BJ (cell line): Measurements from ENCODE around the gene CMTM1. TPM values are rescaled to one million over a fixed set of nuclear protein-coding genes. Genes with fewer than 3 reads are reported as not detected.

Source experiments
- CTCF ChIA-PET: fragments of 350-600 bp; formaldehyde crosslinking; extraction: SDS; loops from one replicate; lab custom pipeline; 2021; ENCODE audit warnings: antibody characterized with exemption, inconsistent platforms; lab: Yijun Ruan, JAX
- POLR2A ChIA-PET: fragments of 300-600 bp; sonication (Branson Sonifier 250); formaldehyde crosslinking; extraction: SDS; loops from one replicate; lab custom pipeline; 2021; ENCODE audit warnings: antibody characterized with exemption; lab: Charles Lee
- DNase-seq: peaks from one replicate; pipeline ENCODE4 v3.0.0-alpha.2; 2011; ENCODE audit warnings: low read depth
- H3K27me3 ChIP-seq: 2 replicates; pipeline ENCODE4 v1.6.0; 2011; ENCODE audit warnings: low read length; ENCODE audit not compliant: control insufficient read depth, insufficient read depth
- H3K36me3 ChIP-seq: 2 replicates; pipeline ENCODE4 v1.5.1; 2011; ENCODE audit warnings: low read length; ENCODE audit not compliant: control insufficient read depth, insufficient read depth
- H3K4me3 ChIP-seq: 2 replicates; pipeline ENCODE4 v1.5.1; 2011; ENCODE audit warnings: low read depth, mild to moderate bottlenecking, control low read depth, low read length
- polyA plus RNA-seq: library from polyadenylated mRNA; depleted of rRNA; stranded (reverse); fragments of >200 nt; gene quantifications from 2 replicates; pipeline ENCODE4 v1.2.3, GENCODE V29; 2011
- TF ChIP-seq, protein P1 (sequence below): IDR thresholded peaks from 2 replicates; pipeline ENCODE4 v1.5.1; 2011; ENCODE audit warnings: low read depth, mild to moderate bottlenecking, control low read depth, inconsistent platforms, low read length, moderate library complexity; ENCODE audit not compliant: insufficient read depth

The CMTM1 gene
- polyA plus RNA-seq, 1 experiment, result 3.2 TPM

DNA sequence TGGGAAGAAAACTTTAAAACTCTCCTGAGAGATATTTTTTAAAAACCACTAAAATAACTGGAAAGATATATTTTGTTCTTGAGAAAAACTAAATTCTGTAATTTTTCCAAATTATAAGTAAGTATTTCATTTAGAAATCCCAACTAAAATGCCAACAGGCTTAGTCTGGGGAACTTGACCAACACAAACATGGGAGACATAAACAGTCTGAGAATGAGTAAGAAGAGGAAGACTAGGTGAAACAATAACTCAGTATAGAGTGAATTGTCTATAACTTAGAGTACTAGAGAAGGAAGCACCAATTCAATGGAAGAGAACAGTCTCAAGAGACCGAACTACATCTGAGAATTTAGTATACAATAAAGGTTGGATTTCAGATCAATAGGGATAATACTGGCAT lies 2.9 kb downstream of the CMTM1 start:
- CTCF ChIA-PET, result interaction anchor here (1.2 to 1.3 kb wide), 2 partner anchors 11 to 12 kb away, joined by 4 to 5 read pairs; no protein-coding TSS in a partner anchor
- H3K4me3 ChIP-seq, result no peak overlapping the region
- TF ChIP-seq, protein P1, sequence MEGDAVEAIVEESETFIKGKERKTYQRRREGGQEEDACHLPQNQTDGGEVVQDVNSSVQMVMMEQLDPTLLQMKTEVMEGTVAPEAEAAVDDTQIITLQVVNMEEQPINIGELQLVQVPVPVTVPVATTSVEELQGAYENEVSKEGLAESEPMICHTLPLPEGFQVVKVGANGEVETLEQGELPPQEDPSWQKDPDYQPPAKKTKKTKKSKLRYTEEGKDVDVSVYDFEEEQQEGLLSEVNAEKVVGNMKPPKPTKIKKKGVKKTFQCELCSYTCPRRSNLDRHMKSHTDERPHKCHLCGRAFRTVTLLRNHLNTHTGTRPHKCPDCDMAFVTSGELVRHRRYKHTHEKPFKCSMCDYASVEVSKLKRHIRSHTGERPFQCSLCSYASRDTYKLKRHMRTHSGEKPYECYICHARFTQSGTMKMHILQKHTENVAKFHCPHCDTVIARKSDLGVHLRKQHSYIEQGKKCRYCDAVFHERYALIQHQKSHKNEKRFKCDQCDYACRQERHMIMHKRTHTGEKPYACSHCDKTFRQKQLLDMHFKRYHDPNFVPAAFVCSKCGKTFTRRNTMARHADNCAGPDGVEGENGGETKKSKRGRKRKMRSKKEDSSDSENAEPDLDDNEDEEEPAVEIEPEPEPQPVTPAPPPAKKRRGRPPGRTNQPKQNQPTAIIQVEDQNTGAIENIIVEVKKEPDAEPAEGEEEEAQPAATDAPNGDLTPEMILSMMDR, result no peak
- no peak for DNase-seq
- H3K27me3 ChIP-seq, result no peaks in the 10 kb centered on the region
- peaks cover 2% of the 10 kb centered on the region for H3K36me3 ChIP-seq
- POLR2A ChIA-PET, result no interaction called here

DNA sequence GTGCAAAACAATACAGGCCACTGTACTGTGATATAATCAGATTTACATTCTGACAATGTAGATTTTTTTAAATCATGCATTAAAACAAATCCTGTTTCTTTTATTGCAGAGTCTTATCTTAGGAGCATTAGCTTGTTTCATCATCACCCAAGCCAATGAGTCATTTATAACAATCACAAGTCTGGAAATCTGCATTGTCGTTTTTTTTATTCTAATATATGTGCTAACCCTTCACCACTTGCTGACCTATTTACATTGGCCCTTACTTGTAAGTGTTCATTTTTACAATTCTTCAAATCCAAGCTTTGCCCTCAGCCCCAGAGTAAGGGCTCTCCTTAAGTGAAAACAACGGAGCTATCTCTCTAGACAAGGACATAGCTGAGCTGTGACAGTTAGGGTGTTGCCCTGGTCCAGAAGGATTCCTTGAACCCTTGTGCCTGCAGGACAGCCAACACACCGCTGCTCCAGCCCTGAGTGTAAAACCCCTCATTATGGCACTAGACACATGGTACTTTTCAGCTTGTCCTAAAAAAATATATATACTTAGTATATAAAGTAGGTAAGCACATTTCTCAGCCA lies 3.7 kb downstream of the CMTM1 start:
- Histone ChIP-seq H3K36me3 (peaks cover 2% of the 10 kb centered on the region), H3K4me3 (no peak overlapping the region), H3K27me3 (no peaks in the 10 kb centered on the region)
- no peak for DNase-seq
- ChIA-PET POLR2A (no interaction called here), CTCF (interaction anchor here (1.0 to 1.7 kb wide), 5 partner anchors 11 to 170 kb away, joined by 3 to 5 read pairs (median 4); no protein-coding TSS in a partner anchor)
- TF ChIP-seq, protein P1, result no peak

DNA sequence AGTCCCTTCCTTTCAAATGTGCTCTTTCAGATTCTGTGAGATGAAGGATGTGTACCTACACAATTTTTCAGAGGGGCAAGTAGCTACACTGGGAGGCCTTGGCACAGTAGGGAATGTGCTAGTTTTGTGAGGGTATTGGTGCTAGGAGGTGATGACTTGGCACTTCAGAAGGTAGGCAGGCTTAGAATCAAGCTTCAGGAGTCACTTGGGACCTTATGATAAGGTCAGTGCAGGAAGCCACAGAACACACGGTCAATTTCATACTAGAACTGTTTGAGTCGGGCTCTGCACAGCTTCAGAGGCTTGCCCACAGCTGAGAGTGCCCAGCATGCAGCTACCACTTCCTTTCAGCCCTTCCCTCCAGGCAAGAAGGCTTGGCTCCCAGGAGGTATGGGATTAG lies 6.1 kb downstream of the CMTM1 start:
- POLR2A ChIA-PET, result no interaction called here

DNA sequence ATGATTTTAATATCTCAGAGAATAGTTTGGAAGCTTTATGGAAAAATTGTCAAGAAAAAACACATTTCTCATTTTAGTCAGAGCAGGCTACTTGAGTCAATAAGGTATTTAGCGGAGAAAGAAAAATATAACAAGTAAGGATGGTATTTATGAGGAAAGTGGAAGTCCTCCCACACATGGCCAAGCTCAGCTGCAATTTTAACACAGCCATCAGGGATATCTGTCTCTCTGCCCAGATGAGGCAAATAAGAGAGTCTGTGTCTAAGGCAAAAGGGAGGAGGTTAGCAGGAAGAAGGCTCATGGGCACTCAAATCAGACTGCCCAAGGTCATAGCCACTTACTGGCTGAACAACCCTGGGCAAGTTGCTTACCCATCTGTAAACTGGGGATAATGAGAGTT lies 7.8 kb downstream of the CMTM1 start:
- no peak for DNase-seq
- POLR2A ChIA-PET, result no interaction called here
- CTCF ChIA-PET, result interaction anchor here (0.9 to 2.0 kb wide), 4 partner anchors 12 to 169 kb away, joined by 3 to 7 read pairs (median 4); no protein-coding TSS in a partner anchor
- Histone ChIP-seq H3K27me3 (peaks cover 13% of the 10 kb centered on the region), H3K36me3 (no peaks in the 10 kb centered on the region; the same call in 1 of the 2 replicates), H3K4me3 (no peak overlapping the region)
- TF ChIP-seq, protein P1, result no peak

More for the DNA sequence above, 6.1 kb downstream of the CMTM1 start:
- H3K36me3 ChIP-seq, result no peaks in the 10 kb centered on the region; the same call in 1 of the 2 replicates
- no peak for DNase-seq
- CTCF ChIA-PET, result interaction anchor here (1.2 to 1.9 kb wide), 2 partner anchors 22 to 96 kb away, joined by 3 to 4 read pairs; partner anchors contain the start of gene TK2
- TF ChIP-seq, protein P1, result no peak
- no peak overlapping the region for H3K4me3 ChIP-seq
- no peaks in the 10 kb centered on the region for H3K27me3 ChIP-seq

DNA sequence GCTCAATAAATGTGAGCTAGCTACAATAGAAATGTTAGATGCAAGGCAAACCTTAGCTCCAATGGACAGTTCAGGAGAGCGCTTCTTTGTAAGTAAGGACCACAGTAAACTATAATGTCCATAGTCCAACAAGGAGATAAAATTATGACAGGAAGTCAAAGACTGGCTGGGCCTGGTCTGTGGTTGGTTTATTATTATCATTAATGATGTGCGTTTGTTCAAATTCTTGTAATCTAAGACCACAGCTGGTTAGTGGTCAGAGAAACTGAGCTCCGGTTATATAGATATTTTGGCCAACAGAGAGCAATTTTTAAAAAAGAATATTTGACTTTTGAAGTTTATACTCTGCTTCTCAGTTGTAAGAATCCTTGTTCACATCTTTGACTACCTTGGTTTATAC lies 8.3 kb downstream of the CMTM1 start:
- CTCF ChIA-PET, result interaction anchor here (0.9 to 2.0 kb wide), 3 partner anchors 11 to 170 kb away, joined by 3 to 4 read pairs (median 4); no protein-coding TSS in a partner anchor
- Histone ChIP-seq H3K27me3 (peaks cover 13% of the 10 kb centered on the region), H3K36me3 (no peaks in the 10 kb centered on the region; the same call in 1 of the 2 replicates), H3K4me3 (no peak overlapping the region)
- TF ChIP-seq, protein P1, result no peak
- DNase-seq, result no peak
- POLR2A ChIA-PET, result no interaction called here
